ENCODE results near the gene MMS19. TPM values are rescaled to one million over a fixed set of nuclear protein-coding genes. Genes with fewer than 3 reads are reported as not detected.

MMS19 gene
- total RNA-seq, 2 experiments from 2014 or later, result 71.7 to 73.3 TPM

DNA sequence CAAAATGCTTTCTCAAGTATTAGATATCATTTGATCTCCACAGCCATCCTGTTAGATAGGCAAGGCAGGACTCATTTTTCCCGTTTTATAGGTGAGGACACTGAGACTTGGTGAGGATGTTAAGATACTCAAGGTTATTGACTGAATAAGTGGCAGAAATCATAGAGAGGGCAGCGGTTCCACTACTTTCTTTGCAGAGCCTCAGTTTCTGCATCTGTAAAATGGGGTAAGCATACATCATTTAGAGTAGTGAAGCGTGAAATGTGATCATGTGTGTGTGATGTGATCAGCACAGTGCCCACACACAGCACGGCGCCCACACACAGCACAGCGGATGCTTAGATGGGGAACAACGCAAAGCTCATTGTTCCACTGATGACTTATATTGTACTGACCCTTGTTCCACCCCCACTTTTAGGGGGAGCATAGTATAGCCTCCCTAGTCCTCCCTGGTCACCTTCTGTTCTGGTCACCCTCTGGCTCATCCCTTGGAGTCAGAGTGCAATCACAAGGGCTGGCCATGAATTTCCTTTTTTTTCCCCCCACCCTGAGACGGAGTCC is 11.0 kb upstream of the MMS19 start:
- Mint-ChIP-seq H3K27me3 (ENCODE audit: low read depth) (peaks cover 11% of the 10 kb centered on the region), H3K4me1 (ENCODE audit: low read depth) (peaks cover 2% of the 10 kb centered on the region), H3K4me3 (no peak overlapping the region), H3K36me3 (ENCODE audit: low read depth) (no peaks in the 10 kb centered on the region), H3K9me3 (ENCODE audit: insufficient read depth) (no peaks in the 10 kb centered on the region), H3K27ac (no peak overlapping the region)
- DNase-seq (no peak), ATAC-seq (no peak)
- CTCF ChIA-PET, result interaction anchor here (1.5 kb wide), 1 partner anchor 44 kb away, joined by 4 read pairs; no protein-coding TSS in a partner anchor
- POLR2A ChIA-PET, result no interaction called here

DNA sequence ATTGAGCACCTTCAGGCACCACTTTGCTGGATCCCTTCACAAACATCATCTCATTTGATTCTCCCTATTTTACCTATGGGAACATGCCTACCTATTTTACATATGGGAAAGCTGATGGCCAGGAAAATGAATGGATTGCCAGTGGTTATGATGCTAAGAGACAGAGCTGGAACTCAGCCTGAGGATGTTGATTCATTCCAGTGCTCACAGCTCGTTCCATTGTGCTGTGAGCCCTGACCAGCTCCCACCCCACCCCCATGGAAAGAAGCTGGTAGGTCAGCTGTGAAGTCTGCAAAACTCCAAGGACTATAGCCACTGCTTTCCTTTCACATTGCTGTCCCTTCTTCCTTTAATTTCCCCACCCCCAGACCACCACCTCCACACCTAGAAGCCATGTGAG is 10.1 kb upstream of the MMS19 start:
- peaks cover 13% of the 10 kb centered on the region for H3K27me3 Mint-ChIP-seq (ENCODE audit: low read depth)
- peaks cover 2% of the 10 kb centered on the region for H3K4me1 Mint-ChIP-seq (ENCODE audit: low read depth)
- ATAC-seq (no peak), DNase-seq (no peak)
- POLR2A ChIA-PET, result no interaction called here
- CTCF ChIA-PET, result no interaction called here
- no peak overlapping the region for H3K4me3 Mint-ChIP-seq
- H3K27ac Mint-ChIP-seq, result no peak overlapping the region
- no peaks in the 10 kb centered on the region for H3K36me3 Mint-ChIP-seq (ENCODE audit: low read depth)
- H3K9me3 Mint-ChIP-seq (ENCODE audit: insufficient read depth), result no peaks in the 10 kb centered on the region

DNA sequence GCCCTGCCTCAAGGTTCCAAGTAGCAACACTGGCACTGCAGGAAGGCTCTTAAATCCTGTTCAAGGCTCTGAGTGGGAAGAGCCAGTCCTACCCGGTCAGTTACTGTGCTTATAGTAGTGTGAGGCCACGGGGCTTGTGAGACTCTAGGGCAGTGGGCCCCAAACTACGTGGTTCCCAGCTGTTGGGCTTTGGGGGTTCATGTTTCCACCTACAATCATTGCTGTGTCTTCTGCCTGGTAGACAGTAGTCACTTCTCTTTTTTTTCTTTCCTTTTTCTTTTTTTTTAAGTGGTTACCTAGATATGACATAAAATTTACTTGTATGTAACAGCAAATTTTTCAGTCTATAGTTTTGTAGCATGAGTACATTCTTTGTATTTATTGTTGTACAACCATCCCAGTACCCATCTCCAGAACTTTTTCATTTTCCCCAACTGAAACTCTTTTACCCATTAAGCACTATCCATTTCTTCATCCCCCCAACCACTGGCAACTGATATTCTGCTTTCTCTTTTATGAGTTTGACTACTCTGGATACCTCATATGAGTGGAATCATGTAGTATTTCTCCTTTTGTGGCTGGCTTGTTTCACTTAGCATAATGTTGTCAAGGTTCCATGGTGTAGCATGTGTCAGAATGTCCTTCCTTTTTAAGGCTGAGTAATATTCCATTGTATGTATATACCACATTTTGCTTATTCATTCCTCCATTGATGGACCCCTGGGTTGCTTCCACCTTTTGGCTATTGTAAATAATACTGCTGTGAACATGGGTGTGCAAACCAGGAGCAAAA is 8.2 kb upstream of the MMS19 start:
- ChIA-PET CTCF (no interaction called here), POLR2A (no interaction called here)
- Mint-ChIP-seq H3K27ac (no peak overlapping the region), H3K27me3 (ENCODE audit: low read depth) (peaks cover 25% of the 10 kb centered on the region), H3K4me3 (no peak overlapping the region), H3K36me3 (ENCODE audit: low read depth) (no peaks in the 10 kb centered on the region), H3K9me3 (ENCODE audit: insufficient read depth) (no peaks in the 10 kb centered on the region), H3K4me1 (ENCODE audit: low read depth) (no peaks in the 10 kb centered on the region)
- ATAC-seq (no peak), DNase-seq (no peak)

- Mint-ChIP-seq H3K9me3 (ENCODE audit: insufficient read depth) (no peaks in the 10 kb centered on the region), H3K27me3 (ENCODE audit: low read depth) (peaks cover 36% of the 10 kb centered on the region), H3K4me1 (ENCODE audit: low read depth) (peaks cover 2% of the 10 kb centered on the region), H3K36me3 (ENCODE audit: low read depth) (no peaks in the 10 kb centered on the region), H3K27ac (no peak overlapping the region), H3K4me3 (no peak overlapping the region)
- ATAC-seq, result no peak
- ChIA-PET CTCF (no interaction called here), POLR2A (no interaction called here)
- DNase-seq, result no peak
Observed at GRCh38 chr10:97505152-97505551, 6.9 kb upstream of the MMS19 start.

GRCh38 chr10:97503406-97503805 is 5.2 kb upstream of the MMS19 start:
- Mint-ChIP-seq H3K9me3 (ENCODE audit: insufficient read depth) (no peaks in the 10 kb centered on the region), H3K4me1 (ENCODE audit: low read depth) (peaks cover 7% of the 10 kb centered on the region), H3K27me3 (ENCODE audit: low read depth) (peaks cover 42% of the 10 kb centered on the region), H3K27ac (no peak overlapping the region), H3K36me3 (ENCODE audit: low read depth) (no peaks in the 10 kb centered on the region), H3K4me3 (no peak overlapping the region)
- ChIA-PET CTCF (no interaction called here), POLR2A (no interaction called here)
- DNase-seq (no peak), ATAC-seq (no peak)

DNA sequence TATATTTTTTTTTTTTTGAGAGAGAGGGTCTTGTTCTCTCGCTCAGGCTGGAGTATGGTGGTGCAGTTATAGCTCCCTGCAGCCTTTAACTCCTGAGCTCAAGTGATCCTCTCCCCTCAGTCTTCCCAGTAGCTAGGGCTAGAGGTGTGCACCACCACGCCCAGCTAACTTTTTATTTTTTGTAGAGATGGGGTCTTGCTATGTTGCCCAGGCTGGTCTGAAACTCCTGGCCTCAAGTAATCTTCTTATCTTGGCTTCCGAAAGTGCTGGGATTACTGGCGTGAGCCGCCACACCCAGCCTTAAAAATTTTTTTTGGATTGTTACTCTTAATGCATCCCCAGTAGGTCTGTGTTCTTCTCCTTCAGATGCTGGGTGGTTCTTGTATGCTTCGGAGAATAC is 4.7 kb upstream of the MMS19 start:
- peaks cover 40% of the 10 kb centered on the region for H3K27me3 Mint-ChIP-seq (ENCODE audit: low read depth)
- H3K27ac Mint-ChIP-seq, result no peak overlapping the region
- ChIA-PET CTCF (no interaction called here), POLR2A (no interaction called here)
- H3K4me3 Mint-ChIP-seq, result no peak overlapping the region
- peaks cover 3% of the 10 kb centered on the region for H3K36me3 Mint-ChIP-seq (ENCODE audit: low read depth)
- H3K4me1 Mint-ChIP-seq (ENCODE audit: low read depth), result peaks cover 7% of the 10 kb centered on the region
- ATAC-seq (no peak), DNase-seq (no peak)
- H3K9me3 Mint-ChIP-seq (ENCODE audit: insufficient read depth), result no peaks in the 10 kb centered on the region

DNA sequence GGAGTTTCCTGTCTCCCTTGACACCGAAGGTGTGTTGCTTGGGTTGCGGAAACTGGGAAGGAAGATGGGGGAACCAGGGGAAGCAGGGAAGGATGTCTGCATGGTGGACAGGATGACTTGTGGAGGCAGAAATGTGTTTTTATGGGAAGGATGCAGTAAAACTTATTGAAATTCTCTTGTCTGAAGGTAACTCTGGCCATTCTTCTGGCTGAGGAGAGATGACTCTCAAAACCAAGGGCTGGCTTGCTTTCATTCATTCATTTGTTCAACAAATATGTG is 2.0 kb upstream of the MMS19 start:
- CTCF ChIA-PET, result interaction anchor here (0.6 to 1.4 kb wide), 4 partner anchors 10 to 212 kb away, joined by 3 to 4 read pairs (median 3); no protein-coding TSS in a partner anchor
- DNase-seq (no peak), ATAC-seq (no peak)
- no peak overlapping the region for H3K27ac Mint-ChIP-seq
- no peaks in the 10 kb centered on the region for H3K9me3 Mint-ChIP-seq (ENCODE audit: insufficient read depth)
- H3K4me1 Mint-ChIP-seq (ENCODE audit: low read depth), result peaks cover 26% of the 10 kb centered on the region
- peaks cover 34% of the 10 kb centered on the region for H3K27me3 Mint-ChIP-seq (ENCODE audit: low read depth)
- H3K36me3 Mint-ChIP-seq (ENCODE audit: low read depth), result peaks cover 3% of the 10 kb centered on the region
- POLR2A ChIA-PET, result interaction anchor here (1.5 kb wide), 1 partner anchor 10 kb away, joined by 4 read pairs; no protein-coding TSS in a partner anchor
- no peak overlapping the region for H3K4me3 Mint-ChIP-seq

- peak overlapping the region; percentile 32 for H3K4me3 Mint-ChIP-seq
- peaks cover 7% of the 10 kb centered on the region for H3K36me3 Mint-ChIP-seq (ENCODE audit: low read depth)
- no peak overlapping the region for H3K27ac Mint-ChIP-seq
- peaks cover 31% of the 10 kb centered on the region for H3K4me1 Mint-ChIP-seq (ENCODE audit: low read depth)
- ATAC-seq (no peak), DNase-seq (no peak)
- H3K27me3 Mint-ChIP-seq (ENCODE audit: low read depth), result peaks cover 34% of the 10 kb centered on the region
- CTCF ChIA-PET, result interaction anchor here (0.8 to 1.4 kb wide), 6 partner anchors 9 to 86 kb away, joined by 3 to 4 read pairs (median 3); no protein-coding TSS in a partner anchor
- no peaks in the 10 kb centered on the region for H3K9me3 Mint-ChIP-seq (ENCODE audit: insufficient read depth)
- POLR2A ChIA-PET, result interaction anchor here (1.5 kb wide), 1 partner anchor 11 kb away, joined by 4 read pairs; no protein-coding TSS in a partner anchor
Observed at GRCh38 chr10:97499561-97500296, 1.5 kb upstream of the MMS19 start.

DNA sequence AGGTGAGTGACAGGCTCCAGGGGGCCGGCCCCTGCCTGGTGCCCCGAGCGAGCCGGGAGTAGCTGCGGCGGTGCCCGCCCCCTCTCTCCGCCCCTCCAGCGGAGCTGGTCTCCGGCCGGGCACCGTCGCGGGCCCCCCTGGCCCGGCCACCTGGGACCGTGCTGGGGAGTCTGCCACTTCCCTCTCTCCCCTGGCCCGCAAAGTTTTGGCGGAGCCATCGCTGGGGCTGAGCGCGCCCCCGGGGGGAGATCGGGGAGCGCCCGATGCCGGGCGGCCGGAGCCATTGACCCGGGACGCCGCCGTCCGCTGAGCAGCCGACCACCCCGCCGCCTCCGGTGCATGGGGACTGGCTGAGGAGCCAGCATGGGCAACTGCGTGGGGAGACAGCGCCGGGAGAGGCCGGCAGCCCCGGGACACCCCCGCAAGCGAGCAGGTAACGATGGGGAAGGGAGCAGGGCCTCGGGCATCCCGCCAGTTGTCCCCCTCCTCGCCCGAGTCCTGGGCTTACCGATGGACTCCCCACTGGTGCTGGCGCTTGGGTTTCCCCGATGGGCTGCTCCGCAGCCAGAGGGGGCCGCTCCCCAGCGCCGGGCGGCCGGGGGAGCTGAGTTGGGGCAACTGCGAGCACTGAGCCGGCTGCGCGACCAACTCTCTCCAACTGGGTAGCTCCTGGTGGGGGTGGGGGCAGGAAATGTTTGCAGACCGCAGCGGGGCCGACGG is 779 bp upstream of the MMS19 start, which contains the start of gene UBTD1:
UBTD1 (plus strand) TSS at position 84 of the 720 bp plus-strand sequence; CDS start at position 364, 280 bp downstream.
- Mint-ChIP-seq H3K27ac (peak within 1 kb of the TSS; percentile 98), H3K4me3 (peak within 1 kb of the TSS; percentile 98), H3K27me3 (ENCODE audit: low read depth) (peaks cover 34% of the 10 kb centered on the region), H3K9me3 (ENCODE audit: insufficient read depth) (no peaks in the 10 kb centered on the region), H3K36me3 (ENCODE audit: low read depth) (peaks cover 13% of the 10 kb centered on the region), H3K4me1 (ENCODE audit: low read depth) (peaks cover 38% of the 10 kb centered on the region)
- CTCF ChIA-PET, result interaction anchor here (0.7 to 1.4 kb wide), 5 partner anchors 9 to 98 kb away, joined by 3 to 4 read pairs (median 3); partner anchors contain the start of gene RRP12
- POLR2A ChIA-PET, result no interaction called here
- ATAC-seq (peak; percentile 3), DNase-seq (peak; percentile 43)

- ATAC-seq, result peak; percentile 39
- Mint-ChIP-seq H3K27ac (peak overlapping the region; percentile 98), H3K4me1 (ENCODE audit: low read depth) (peaks cover 41% of the 10 kb centered on the region), H3K4me3 (peak overlapping the region; percentile 98), H3K9me3 (ENCODE audit: insufficient read depth) (no peaks in the 10 kb centered on the region), H3K36me3 (ENCODE audit: low read depth) (peaks cover 18% of the 10 kb centered on the region), H3K27me3 (ENCODE audit: low read depth) (peaks cover 28% of the 10 kb centered on the region)
- DNase-seq, result peak; percentile 84
- POLR2A ChIA-PET, result interaction anchor here (0.5 to 1.2 kb wide), 7 partner anchors 8 to 97 kb away, joined by 3 read pairs; partner anchors contain the start of gene RRP12
- CTCF ChIA-PET, result no interaction called here
Observed at GRCh38 chr10:97497572-97498075, 598 bp downstream of the MMS19 start.

GRCh38 chr10:97494863-97495506 is 3.2 kb downstream of the MMS19 start:
- ATAC-seq (no peak), DNase-seq (no peak)
- H3K4me1 Mint-ChIP-seq (ENCODE audit: low read depth), result peaks cover 42% of the 10 kb centered on the region
- POLR2A ChIA-PET, result interaction anchor here (0.5 kb wide), 1 partner anchor 84 kb away, joined by 4 read pairs; no protein-coding TSS in a partner anchor
- peaks cover 21% of the 10 kb centered on the region for H3K36me3 Mint-ChIP-seq (ENCODE audit: low read depth)
- H3K27ac Mint-ChIP-seq, result peak overlapping the region; percentile 64
- no peaks in the 10 kb centered on the region for H3K9me3 Mint-ChIP-seq (ENCODE audit: insufficient read depth)
- H3K27me3 Mint-ChIP-seq (ENCODE audit: low read depth), result peaks cover 5% of the 10 kb centered on the region
- H3K4me3 Mint-ChIP-seq, result peak overlapping the region; percentile 23
- CTCF ChIA-PET, result interaction anchor here (1.2 to 1.3 kb wide), 2 partner anchors 14 to 29 kb away, joined by 3 read pairs; no protein-coding TSS in a partner anchor
